ENCODE measurements around the gene COG2. TPM values are rescaled to one million over a fixed set of nuclear protein-coding genes. Genes with fewer than 3 reads are reported as not detected.

The COG2 gene
- total RNA-seq, 1 experiment from 2014 or later = 51.0 TPM

GRCh38 chr1:230627767-230628166 lies 14.5 kb upstream of the COG2 start:
- ATAC-seq (no peak), DNase-seq (no peak)
- H3K79me2 ChIP-seq (ENCODE audit: low read length) = no peaks in the 10 kb centered on the region
- no peak overlapping the region for H3K4me3 ChIP-seq (ENCODE audit: low read length)
- ChIA-PET POLR2A (ENCODE audit: unreplicated experiment) (no interaction called here), CTCF (no interaction called here)
- no peaks in the 10 kb centered on the region for H3K4me1 ChIP-seq (ENCODE audit: insufficient read depth, low read length)
- H3K9ac ChIP-seq (ENCODE audit: low read length) = no peak overlapping the region
- no peak overlapping the region for H2AFZ ChIP-seq (ENCODE audit: low read length)
- no peaks in the 10 kb centered on the region for H3K9me2 ChIP-seq (replicated peaks; ENCODE audit: low read length)
- no peaks in the 10 kb centered on the region for H4K20me1 ChIP-seq (ENCODE audit: low read length)
- peaks cover 65% of the 10 kb centered on the region for H3K27me3 ChIP-seq (ENCODE audit: low read length)
- H3K27ac ChIP-seq (ENCODE audit: low read length) = no peak overlapping the region
- no peak for TF ChIP-seq CTCF (conservative IDR thresholded peaks at IDR 0.05; ENCODE audit: low read depth, low read length)
- TF ChIP-seq EZH2phosphoT487 (IDR thresholded peaks at IDR 0.05; ENCODE audit: borderline replicate concordance, low read length) = no peak
- no peak for TF ChIP-seq EZH2 (IDR thresholded peaks at IDR 0.05; ENCODE audit: low read length, unreplicated experiment)
- H3K4me2 ChIP-seq (ENCODE audit: low read length) = no peak overlapping the region
- no peaks in the 10 kb centered on the region for H3K9me3 ChIP-seq (ENCODE audit: low read length)
- no peaks in the 10 kb centered on the region for H3K36me3 ChIP-seq (ENCODE audit: low read depth, low read length)
- intact Hi-C loops (cut with micrococcal nuclease) = no loop called here
- BruUV-seq (replicated peaks) = no TSS peak
- H3F3A ChIP-seq (ENCODE audit: low read length, unreplicated experiment) = no peaks in the 10 kb centered on the region

GRCh38 chr1:230629511-230629910 lies 12.8 kb upstream of the COG2 start:
- H2AFZ ChIP-seq (ENCODE audit: low read length) = no peak overlapping the region
- no peak for ATAC-seq
- peaks cover 49% of the 10 kb centered on the region for H3K27me3 ChIP-seq (ENCODE audit: low read length)
- no peaks in the 10 kb centered on the region for H4K20me1 ChIP-seq (ENCODE audit: low read length)
- H3K4me1 ChIP-seq (ENCODE audit: insufficient read depth, low read length) = no peaks in the 10 kb centered on the region
- no peaks in the 10 kb centered on the region for H3F3A ChIP-seq (ENCODE audit: low read length, unreplicated experiment)
- no peak overlapping the region for H3K27ac ChIP-seq (ENCODE audit: low read length)
- H3K9me3 ChIP-seq (ENCODE audit: low read length) = no peaks in the 10 kb centered on the region
- DNase-seq = no peak
- H3K9me2 ChIP-seq (replicated peaks; ENCODE audit: low read length) = no peaks in the 10 kb centered on the region
- CTCF ChIA-PET = no interaction called here
- H3K4me2 ChIP-seq (ENCODE audit: low read length) = no peak overlapping the region
- intact Hi-C loops (cut with micrococcal nuclease) = no loop called here
- BruUV-seq (replicated peaks) = no TSS peak
- no peak overlapping the region for H3K9ac ChIP-seq (ENCODE audit: low read length)
- TF ChIP-seq CTCF (conservative IDR thresholded peaks at IDR 0.05; ENCODE audit: low read depth, low read length) (no peak), EZH2phosphoT487 (IDR thresholded peaks at IDR 0.05; ENCODE audit: borderline replicate concordance, low read length) (no peak), EZH2 (IDR thresholded peaks at IDR 0.05; ENCODE audit: low read length, unreplicated experiment) (no peak)
- POLR2A ChIA-PET (ENCODE audit: unreplicated experiment) = no interaction called here
- H3K79me2 ChIP-seq (ENCODE audit: low read length) = no peaks in the 10 kb centered on the region
- H3K36me3 ChIP-seq (ENCODE audit: low read depth, low read length) = no peaks in the 10 kb centered on the region
- no peak overlapping the region for H3K4me3 ChIP-seq (ENCODE audit: low read length)

DNA sequence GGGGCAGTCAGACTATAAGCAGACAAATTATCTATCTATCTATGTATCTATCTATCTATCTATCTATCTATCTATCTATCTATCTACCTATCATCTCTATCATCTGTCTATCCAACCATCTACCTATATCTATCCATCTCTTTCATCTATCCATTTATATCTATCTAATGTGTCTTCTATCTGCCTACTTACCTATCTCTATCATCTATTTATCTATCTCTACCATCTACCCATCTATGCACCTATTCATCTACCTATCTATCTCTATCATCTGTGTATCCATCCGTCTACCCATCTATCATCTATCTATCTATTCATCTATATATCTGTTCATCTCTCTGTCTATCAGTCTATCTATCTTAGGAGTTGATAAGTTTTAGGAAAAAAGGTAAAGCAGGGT lies 10.8 kb upstream of the COG2 start:
- Histone ChIP-seq H3K36me3 (ENCODE audit: low read depth, low read length) (no peaks in the 10 kb centered on the region), H3K9me2 (replicated peaks; ENCODE audit: low read length) (no peaks in the 10 kb centered on the region), H2AFZ (ENCODE audit: low read length) (no peak overlapping the region), H3K27ac (ENCODE audit: low read length) (no peak overlapping the region), H3K27me3 (ENCODE audit: low read length) (peaks cover 39% of the 10 kb centered on the region), H3K4me2 (ENCODE audit: low read length) (no peak overlapping the region), H3K4me3 (ENCODE audit: low read length) (no peak overlapping the region), H3K9me3 (ENCODE audit: low read length) (no peaks in the 10 kb centered on the region), H3K4me1 (ENCODE audit: insufficient read depth, low read length) (no peaks in the 10 kb centered on the region), H3K9ac (ENCODE audit: low read length) (no peak overlapping the region), H3F3A (ENCODE audit: low read length, unreplicated experiment) (no peaks in the 10 kb centered on the region), H4K20me1 (ENCODE audit: low read length) (no peaks in the 10 kb centered on the region), H3K79me2 (ENCODE audit: low read length) (no peaks in the 10 kb centered on the region)
- POLR2A ChIA-PET (ENCODE audit: unreplicated experiment) = no interaction called here
- TF ChIP-seq EZH2phosphoT487 (IDR thresholded peaks at IDR 0.05; ENCODE audit: borderline replicate concordance, low read length) (no peak), EZH2 (IDR thresholded peaks at IDR 0.05; ENCODE audit: low read length, unreplicated experiment) (no peak)
- intact Hi-C loops (cut with micrococcal nuclease) = no loop called here
- CTCF ChIA-PET = no interaction called here
- ATAC-seq = no peak
- DNase-seq = no peak
- no TSS peak for BruUV-seq (replicated peaks)
